ENCODE measurements around the gene DNAH1.

DNAH1 gene

DNA sequence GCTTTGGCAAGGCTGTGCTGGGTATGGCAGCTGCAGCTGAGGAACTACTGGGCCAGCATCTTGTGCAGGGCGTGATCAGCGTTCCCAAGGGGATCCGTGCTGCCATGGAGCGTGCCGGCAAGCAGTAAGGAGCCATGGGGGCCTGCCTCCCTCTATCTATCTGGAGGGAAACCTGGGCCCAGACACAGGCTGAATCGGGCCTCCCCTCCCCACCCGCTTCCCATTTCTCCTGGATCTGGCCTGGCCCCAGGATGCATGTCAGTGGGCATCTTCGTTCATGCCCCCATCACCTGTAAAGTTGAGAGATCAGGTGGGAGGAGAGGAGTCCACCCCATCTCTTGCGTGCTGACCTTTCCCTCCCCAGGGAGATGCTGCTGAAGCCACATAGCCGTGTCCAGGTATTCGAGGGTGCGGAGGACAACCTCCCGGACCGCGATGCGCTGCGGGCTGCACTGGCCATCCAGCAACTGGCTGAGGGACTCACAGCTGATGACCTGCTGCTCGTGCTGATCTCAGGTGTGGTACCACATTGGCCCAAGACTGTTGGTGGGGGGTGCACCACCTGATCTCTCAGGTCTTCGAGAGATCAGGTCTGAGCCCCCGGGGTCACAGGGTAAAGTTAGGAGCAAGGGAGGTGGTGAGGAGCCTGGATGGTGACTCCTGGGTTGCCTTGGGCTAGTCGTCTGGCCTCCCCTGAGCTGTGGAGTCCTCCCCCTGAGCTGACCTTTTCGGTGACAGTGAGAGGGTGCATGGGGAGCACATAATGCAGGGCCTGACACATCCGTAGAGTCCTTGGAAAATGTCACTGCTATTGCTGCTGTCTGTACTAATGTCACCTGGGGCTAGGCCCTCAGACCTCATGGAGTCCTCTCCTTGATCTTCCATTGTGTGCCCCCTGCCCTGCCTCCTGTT is 25.3 kb upstream of the DNAH1 start:
- in situ Hi-C loops (cut with MboI; ENCODE audit: low sequenced_read_pairs) = no loop called here

DNA sequence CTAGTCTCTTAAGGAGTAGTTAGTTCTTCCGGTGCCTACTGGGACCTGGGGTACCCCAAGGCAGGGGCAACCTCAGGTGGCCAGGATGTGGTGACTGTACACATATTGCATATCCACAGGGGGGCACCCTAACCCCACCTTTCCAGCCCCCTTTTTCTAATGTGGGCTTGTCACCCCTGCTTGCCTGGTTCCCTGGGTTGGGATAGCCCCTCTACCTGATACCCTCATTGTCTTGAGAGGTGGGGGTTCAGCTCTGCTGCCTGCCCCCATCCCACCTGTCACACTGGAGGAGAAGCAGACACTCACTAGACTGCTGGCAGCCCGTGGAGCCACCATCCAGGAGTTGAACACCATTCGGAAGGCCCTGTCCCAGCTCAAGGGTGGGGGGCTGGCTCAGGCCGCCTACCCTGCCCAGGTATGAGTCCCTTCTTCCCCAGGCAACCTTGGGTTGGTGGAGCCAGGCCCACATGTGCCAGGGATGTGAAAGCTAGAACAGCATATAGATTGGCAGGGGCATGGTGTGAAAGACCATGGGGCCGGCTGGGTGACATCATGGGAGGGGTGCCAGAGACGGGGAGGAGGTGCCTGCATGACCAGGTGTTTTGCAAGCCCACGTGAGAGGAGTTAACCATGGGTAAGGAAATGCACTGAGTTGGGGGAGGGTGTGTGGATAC is 24.5 kb upstream of the DNAH1 start:
- in situ Hi-C loops (cut with MboI; ENCODE audit: low sequenced_read_pairs) = no loop called here

DNA sequence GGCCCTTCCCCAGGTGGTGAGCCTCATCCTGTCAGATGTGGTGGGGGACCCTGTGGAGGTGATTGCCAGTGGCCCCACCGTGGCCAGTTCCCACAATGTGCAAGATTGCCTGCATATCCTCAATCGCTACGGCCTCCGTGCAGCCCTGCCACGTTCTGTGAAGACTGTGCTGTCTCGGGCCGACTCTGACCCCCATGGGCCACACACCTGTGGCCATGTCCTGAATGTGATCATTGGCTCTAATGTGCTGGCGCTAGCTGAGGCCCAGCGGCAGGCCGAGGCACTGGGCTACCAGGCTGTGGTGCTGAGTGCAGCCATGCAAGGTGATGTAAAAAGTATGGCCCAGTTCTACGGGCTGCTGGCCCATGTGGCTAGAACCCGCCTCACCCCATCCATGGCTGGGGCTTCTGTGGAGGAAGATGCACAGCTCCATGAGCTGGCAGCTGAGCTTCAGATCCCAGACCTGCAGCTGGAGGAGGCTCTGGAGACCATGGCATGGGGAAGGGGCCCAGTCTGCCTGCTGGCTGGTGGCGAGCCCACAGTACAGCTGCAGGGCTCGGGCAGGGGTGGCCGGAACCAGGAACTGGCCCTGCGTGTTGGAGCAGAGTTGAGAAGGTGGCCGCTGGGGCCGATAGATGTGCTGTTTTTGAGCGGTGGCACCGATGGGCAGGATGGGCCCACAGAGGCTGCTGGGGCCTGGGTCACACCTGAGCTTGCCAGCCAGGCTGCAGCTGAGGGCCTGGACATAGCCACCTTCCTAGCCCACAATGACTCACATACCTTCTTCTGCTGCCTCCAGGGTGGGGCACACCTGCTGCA is 23.7 kb upstream of the DNAH1 start:
- in situ Hi-C loops (cut with MboI; ENCODE audit: low sequenced_read_pairs) = no loop called here

DNA sequence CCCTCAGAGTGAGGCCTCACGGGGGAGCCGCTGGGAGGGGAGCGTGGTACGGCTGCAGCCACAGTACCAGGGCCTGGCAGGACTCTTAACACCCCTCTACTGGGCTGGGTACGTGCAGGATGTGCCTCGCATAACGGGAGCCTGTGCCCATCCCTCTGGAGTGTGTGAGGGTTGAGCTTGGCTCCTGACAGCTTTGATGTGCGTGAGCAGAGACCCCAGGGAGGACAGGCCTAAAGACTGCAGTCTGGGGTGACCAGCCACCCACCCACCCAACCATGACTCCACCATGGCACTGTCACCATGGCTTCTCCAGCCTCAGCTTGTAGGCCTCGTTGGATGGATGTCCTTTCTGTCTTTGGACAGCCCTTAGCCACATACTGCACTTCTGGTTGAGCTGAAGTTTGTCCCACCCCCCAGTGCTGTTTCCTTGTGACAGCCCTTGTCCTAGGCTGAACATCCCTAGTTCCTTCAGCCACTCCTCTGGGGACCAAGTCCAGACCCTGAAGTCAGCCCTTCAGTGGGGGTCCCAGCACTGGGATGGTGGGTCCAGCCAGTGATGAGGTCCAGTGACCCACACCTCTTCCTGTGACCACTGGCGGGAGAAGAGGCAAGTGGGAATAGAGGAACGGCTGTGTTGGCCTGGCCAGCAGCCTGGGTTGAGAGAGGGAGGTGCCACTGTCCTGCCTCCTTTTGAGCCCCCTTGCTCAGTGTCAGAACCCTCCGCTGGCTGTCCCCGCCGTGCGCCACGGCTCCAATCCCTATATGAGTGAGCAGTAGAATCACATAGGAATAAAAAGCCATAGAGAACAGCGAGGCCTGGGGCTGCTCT is 22.4 kb upstream of the DNAH1 start:
- in situ Hi-C loops (cut with MboI; ENCODE audit: low sequenced_read_pairs) = no loop called here

DNA sequence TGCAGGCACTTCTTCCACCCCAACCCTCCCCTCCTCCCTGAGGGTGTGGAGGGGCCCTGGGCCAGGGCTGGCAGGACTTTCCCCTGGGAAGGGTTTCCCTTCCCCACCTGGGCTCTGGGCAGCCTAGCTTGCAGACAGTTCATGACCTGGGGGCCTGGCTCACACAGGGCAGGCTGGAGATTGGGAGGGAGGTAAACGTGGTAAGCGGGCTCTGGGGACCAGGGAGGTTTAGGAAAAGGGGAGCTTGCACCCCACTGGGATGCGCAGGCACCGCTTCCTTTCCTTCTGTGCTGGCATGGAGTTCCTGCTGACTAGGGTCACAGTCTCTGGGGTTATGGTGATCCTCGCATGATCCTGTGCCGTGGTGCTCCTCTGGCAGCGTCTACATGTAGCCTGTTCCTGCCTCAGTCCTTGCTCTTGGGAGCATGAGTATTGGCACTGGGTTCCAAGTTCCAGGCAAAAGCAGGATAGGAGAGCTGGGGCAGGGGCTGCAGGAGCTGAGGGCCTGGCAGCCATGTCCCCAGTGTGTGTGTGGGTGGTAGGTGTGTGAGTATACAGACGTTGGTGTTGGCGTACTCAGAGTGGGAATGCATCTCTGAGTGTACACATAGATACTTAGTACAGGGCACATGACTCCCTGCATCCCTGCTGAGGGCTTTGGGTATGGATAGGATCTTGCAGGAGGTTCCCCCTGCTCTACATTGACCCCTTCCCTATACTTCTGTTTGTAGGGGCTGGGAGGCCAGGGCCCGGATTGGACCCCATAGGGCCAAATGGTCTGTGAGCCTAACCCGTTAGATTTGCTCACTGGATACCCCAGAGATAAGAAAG is 21.6 kb upstream of the DNAH1 start:
- in situ Hi-C loops (cut with MboI; ENCODE audit: low sequenced_read_pairs) = no loop called here

DNA sequence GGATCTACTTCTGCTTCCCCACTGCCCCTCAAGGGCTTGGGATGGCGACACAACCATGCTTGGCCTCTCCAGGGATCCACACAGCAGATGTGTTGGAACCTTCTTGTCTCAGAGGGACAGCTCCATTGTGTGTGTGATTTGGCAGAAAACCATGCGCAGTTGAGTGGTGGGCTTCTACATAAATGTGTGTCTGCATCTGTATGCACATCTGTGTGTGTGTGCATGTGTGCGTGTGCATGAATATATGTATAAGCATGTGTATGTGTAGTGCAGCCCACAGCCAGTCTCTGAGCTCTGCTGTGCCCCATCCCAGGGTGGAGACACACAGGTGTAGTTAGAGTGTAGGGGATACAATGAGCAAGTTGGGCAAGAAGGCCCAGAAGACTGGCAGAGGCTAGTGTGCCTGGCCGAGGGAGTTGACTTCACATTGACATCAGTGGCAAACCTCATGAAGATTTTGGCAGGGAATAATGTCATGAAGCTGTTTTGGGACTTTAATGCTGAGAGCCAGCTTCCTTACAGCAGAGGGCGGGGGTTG is 20.4 kb upstream of the DNAH1 start:
- in situ Hi-C loops (cut with MboI; ENCODE audit: low sequenced_read_pairs) = no loop called here

DNA sequence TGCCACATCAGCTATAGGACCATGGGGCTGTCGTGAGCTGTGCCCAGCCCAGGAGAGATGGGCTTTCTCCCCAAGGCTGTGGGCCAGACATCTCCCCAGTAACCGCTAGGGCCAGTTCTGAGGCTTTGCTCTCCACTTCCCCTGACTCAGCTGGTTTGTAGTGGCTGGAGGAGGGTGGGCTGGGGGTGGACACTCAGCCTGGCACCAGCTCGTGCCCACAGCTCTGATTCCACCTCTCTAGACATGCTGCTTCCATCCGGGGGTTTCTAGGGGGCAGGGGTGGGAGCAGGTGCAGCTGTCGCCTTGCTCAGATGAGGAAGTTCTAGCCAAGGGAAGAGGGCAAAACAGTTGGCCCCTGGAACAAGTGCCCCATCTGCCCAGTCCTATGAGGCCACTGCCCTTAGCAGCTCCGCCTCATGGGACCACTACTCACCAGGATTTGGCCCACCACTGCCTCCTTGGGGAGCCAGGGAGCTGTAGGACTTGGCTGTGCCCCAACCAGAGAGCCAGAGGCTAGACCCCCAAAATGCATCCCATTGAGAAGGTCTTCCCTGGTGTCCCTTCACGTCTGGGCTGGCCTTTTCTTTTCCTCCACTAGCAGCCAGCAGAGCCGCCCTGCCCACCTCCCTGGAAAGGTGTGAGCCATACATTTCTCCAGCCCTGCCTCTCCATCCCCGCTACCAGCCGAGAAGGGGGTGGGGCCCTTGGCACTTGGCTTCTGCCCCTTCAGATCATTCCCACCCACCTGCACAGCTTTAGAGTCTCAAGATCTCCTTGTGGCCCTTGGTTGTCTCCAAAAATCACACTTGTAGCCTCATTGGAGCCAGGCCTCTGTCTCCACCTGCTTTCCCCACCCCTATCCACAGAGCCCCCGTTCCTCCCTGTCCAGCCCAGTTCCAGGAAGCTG is 18.6 kb upstream of the DNAH1 start:
- in situ Hi-C loops (cut with MboI; ENCODE audit: low sequenced_read_pairs) = no loop called here

DNA sequence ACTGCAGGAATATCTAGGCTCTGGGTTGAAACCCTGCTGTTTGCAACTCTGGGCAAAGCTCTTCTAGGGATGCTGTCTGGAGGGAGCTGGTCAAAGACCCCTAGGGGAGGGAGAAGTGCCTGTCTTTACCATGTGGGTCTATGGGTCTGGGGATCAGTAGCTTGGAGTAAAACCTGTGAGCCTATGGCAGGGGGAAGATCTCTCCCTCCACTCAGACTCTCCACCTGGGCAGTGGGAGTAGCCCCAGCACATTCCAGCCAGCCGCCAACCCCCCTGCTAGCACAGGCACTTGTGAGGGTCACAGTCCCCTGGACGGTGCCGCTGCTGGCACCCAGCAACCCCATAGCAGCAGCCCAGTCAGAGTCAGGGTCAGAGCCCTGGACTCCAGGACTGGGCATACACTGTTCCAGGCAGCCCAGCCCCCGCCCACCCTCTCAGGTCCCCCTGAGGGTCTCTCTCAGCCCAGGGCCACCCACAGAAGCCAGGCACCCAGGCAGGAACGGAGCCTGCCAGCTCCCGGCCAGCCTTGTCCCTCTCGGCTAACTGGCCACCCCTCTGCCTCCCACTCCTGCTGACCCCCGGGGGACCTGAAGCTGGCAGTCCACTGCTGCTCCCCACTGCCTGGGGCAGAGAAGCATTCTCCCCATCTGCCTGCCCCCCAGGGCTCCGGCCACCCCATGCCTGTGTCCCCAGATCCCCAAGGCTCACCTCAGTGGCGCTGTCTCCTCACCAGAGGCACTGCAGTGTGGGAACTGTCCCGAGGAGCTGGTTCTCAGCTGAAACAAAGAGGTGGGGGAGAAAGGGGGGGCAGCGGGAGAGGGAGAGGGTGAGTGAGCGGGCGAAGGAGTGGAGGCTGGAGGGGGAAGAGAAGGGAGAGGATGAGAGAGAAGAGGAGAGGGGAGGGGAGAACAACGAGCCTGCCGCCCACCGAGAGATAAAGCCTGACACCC is 17.7 kb upstream of the DNAH1 start:
- in situ Hi-C loops (cut with MboI; ENCODE audit: low sequenced_read_pairs) = no loop called here

DNA sequence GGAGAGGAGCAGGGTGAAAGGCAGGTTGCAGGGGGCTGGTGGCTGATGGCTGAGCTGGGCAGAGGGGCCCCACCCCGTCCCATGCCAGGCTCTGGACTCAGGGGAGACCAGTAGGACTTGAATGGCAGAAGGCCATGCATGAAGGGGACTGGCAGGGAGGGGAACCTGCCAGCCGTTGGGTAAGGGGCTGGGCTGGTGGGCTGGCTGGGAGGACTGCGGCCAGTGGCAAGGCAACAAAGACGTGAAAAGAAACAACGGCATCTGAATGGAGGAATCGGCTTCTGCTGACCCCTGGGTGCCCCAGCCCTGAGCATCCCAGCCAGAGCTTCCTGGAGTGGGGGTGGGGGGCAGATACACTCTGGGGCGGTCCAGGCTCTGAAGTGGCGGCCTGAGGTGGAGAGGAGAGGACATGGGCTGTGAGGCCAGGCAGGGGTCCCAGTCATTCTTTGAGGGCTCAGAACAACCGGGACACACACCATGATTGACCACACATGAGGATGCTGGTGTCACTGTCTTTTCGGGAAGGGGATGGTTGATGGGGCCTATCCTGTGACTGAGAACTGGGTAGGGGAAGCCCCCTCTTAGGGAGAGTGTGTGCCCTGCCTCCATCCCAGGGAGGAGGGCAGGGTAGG is 16.8 kb upstream of the DNAH1 start:
- in situ Hi-C loops (cut with MboI; ENCODE audit: low sequenced_read_pairs) = no loop called here

DNA sequence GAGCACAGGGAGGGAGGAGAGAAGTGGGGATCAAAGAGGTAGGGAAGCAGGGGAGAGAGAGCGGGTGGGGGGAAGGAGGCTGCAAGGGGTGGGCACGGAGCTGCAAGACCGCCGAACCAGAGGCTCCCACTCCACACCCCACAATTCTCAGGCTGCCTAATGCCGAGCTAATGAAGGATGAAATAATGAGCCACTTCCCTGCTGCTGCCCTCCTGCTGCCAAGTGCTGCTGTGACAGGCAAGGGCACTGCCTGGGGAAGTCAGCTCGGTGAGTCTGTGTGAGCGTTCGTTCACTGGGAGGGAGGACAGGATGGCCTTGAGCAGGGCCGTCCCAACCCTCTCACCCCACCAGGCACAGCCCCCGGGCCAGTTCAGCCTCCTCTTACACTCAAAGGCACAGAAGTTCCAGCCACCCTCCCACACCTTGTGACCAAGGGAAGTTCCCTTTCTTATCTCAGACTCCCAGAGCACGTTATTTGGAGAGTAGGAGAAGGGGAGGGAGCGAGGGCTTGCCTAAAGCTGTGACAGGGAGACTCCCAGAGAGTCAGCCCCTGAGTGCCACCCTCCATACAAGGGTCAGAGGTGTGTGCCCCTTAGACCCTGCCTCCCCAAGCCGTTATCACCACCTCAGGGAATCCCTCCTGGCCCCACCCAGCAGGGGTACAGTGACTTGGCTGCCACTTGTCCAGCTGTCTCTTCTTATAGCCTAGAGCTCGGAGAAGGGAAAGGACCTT is 16.1 kb upstream of the DNAH1 start:
- in situ Hi-C loops (cut with MboI; ENCODE audit: low sequenced_read_pairs) = no loop called here

DNA sequence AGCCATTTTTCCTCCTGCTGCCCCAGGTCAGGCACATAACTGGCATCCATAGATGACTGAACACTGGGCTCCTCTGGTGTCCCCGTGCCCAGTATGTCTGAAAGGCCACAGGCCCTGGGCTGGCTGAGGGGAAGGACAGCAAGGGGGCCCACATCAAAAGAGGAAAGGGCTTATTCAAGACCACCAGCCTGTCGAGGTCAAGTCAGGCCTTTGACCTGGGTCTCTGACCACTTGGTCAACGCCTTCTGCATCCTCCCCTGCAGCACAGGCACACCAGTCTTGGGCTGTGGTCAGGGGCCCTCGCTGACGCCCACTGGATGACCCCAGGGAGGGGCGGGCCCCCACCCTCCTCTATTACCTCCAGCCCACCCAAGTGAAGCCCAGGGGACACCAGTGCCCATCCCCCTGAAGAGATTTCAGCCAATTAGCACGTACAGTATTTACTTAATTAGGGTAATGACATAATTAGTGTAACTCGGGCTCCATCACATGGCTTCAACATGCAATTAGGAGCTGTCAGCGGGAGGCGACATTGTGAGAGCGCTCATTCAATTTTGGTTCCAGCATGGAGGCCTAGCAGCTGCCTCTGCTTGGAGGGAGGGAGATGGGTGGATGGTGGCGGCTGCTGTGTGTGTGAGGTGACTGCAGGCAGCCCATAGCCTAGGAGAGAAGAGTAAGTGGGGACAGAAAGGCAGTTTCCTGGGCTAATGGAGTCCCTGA is 13.5 kb upstream of the DNAH1 start:
- in situ Hi-C loops (cut with MboI; ENCODE audit: low sequenced_read_pairs) = no loop called here

DNA sequence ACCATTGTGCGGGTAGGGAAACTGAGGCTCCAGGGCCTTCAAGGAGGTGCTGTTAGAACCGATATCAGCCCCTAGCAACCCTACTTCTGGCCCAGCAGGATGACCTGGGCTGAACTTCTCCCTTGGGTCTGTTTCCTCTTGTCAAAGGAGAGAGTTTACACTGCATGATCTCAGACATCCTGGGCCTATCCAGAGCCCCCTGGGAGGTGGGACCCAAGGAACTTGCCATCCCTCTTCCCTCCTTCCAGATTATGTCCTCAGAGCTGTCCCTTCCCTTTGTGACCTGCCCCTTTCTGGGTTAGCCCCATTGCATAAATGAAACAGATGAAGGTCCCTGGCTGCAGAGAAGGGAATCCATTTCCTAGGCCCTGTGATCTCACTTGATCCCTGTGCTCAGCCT is 12.3 kb upstream of the DNAH1 start:
- in situ Hi-C loops (cut with MboI; ENCODE audit: low sequenced_read_pairs) = no loop called here

DNA sequence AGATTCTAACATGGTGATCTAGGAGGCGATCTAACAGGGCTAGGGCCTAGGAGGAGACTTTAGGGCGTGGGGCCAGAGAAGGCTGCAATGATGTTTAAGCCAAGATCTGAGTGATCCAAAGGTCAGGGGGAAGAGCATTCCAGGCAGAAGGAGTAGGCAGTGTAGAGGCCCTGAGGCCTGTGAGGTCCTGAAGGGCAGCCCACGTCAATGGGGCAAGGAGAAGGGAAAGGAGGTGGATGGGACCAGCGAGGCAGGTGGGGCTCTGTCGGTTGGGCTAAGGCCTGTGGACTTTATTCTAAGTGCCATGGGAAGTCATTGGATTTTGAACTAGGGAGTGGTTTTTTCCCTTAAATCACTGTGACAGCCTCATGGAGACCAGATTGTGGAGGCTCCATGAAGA is 10.2 kb upstream of the DNAH1 start:
- in situ Hi-C loops (cut with MboI; ENCODE audit: low sequenced_read_pairs) = no loop called here

DNA sequence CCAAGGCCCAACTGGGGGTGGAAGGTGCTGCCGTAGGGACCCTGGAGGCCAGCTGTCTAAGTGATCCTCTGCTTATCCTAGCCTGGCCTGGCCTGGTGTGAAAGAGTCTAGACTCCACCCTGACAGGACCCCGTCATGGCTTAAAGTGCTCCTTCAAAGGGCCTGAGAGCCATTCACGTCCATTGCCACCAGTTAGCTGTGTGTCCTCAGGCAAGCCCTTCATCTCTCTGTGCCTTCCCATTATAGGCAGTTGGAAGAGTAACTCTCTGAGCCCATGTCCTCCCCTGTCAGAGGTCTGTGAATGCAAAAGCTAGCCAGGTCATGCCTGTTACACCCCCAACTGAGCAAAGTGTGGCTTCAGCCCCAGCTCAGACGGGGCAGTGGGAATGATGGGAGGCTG is 9.1 kb upstream of the DNAH1 start:
- in situ Hi-C loops (cut with MboI; ENCODE audit: low sequenced_read_pairs) = no loop called here

DNA sequence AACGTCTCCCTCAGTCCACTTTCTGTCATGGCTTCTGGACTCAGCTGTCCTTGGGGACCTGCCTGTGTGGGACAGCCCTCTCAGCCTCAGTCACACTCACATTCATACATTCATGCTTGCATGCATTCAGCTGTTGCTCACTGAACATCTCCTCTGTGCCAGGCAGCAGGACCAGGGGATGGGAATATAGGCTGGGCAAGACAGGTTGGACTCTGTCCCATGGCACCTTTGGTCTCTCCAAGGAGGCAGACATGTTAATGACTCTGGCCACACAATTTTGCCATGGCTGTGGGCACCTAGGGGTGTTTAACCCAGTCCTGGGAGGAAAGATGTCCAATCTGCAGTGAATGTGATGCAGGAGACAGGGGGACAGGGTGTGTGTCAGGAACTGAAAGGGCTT is 7.8 kb upstream of the DNAH1 start:
- in situ Hi-C loops (cut with MboI; ENCODE audit: low sequenced_read_pairs) = no loop called here
